AG04449 (cell line): ENCODE results near the gene MMP15.

Experiments used
- CTCF ChIA-PET: fragments of 350-600 bp; formaldehyde crosslinking; extraction: SDS; loops from one replicate; lab custom pipeline; 2021; ENCODE audit warnings: antibody characterized with exemption; lab: Yijun Ruan, JAX
- POLR2A ChIA-PET: fragments of 400-600, 350-600 bp; formaldehyde crosslinking; extraction: SDS; loops from one replicate; lab custom pipeline; 2020; ENCODE audit warnings: antibody characterized with exemption, inconsistent platforms; lab: Yijun Ruan, JAX
- DNase-seq: peaks from one replicate; pipeline ENCODE4 v3.0.0-alpha.2; 2010; ENCODE audit warnings: low read depth, low spot score
- H3K4me3 ChIP-seq: 2 replicates; pipeline ENCODE4 v1.5.1; 2011; ENCODE audit warnings: low read depth, mild to moderate bottlenecking, control low read depth, low read length
- TF ChIP-seq, protein P1 (sequence below): IDR thresholded peaks from one replicate; pipeline ENCODE4 v1.5.1; 2011; ENCODE audit warnings: mild to moderate bottlenecking, moderate library complexity, low read length, control low read depth, inconsistent platforms; ENCODE audit not compliant: insufficient read depth; ENCODE audit errors: missing control alignments

MMP15 gene

GRCh38 chr16:57988929-57989328 lies 36.6 kb upstream of the MMP15 start:
- CTCF ChIA-PET: interaction anchor here (0.9 to 7.6 kb wide), 3 partner anchors 10 to 89 kb away, joined by 3 to 34 read pairs (median 32); partner anchors contain the start of genes USB1 and ZNF319
- POLR2A ChIA-PET: no interaction called here
- TF ChIP-seq, protein P1, sequence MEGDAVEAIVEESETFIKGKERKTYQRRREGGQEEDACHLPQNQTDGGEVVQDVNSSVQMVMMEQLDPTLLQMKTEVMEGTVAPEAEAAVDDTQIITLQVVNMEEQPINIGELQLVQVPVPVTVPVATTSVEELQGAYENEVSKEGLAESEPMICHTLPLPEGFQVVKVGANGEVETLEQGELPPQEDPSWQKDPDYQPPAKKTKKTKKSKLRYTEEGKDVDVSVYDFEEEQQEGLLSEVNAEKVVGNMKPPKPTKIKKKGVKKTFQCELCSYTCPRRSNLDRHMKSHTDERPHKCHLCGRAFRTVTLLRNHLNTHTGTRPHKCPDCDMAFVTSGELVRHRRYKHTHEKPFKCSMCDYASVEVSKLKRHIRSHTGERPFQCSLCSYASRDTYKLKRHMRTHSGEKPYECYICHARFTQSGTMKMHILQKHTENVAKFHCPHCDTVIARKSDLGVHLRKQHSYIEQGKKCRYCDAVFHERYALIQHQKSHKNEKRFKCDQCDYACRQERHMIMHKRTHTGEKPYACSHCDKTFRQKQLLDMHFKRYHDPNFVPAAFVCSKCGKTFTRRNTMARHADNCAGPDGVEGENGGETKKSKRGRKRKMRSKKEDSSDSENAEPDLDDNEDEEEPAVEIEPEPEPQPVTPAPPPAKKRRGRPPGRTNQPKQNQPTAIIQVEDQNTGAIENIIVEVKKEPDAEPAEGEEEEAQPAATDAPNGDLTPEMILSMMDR: no peak
- H3K4me3 ChIP-seq: no peak overlapping the region
- DNase-seq: no peak

GRCh38 chr16:57991551-57992059 lies 33.9 kb upstream of the MMP15 start:
- POLR2A ChIA-PET: no interaction called here
- no peak for DNase-seq
- CTCF ChIA-PET: interaction anchor here (1.0 to 7.6 kb wide), 3 partner anchors 8 to 92 kb away, joined by 3 to 34 read pairs (median 32); partner anchors contain the start of genes USB1 and ZNF319
- TF ChIP-seq, protein P1: no peak
- no peak overlapping the region for H3K4me3 ChIP-seq

- no peak overlapping the region for H3K4me3 ChIP-seq
- DNase-seq: no peak
- ChIA-PET POLR2A (no interaction called here), CTCF (interaction anchor here (1.0 to 7.6 kb wide), 3 partner anchors 12 to 93 kb away, joined by 3 to 34 read pairs (median 3); no protein-coding TSS in a partner anchor)
- TF ChIP-seq, protein P1: no peak
Measured at GRCh38 chr16:57992084-57992483, 33.5 kb upstream of the MMP15 start.

DNA sequence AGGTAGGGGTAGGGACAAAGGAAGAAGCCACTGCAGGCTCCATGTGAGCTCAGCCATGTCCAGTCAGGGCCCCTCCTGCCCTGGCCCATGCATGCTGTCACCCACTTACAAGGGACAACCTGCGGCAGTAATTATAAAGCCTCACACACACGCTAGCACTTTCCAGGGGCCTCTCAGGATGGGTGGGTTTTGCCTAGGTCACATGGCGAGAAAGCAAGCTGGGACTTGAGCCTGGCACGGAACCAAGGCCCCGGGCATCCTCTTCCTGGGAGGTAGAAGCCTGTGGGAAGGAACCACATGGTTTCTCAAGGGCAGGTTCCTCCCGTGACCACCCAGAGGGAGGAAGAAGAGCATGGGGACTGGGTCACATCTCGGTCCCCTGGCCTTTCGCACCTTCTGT lies 32.1 kb upstream of the MMP15 start:
- POLR2A ChIA-PET: no interaction called here
- H3K4me3 ChIP-seq: no peak overlapping the region
- TF ChIP-seq, protein P1: no peak
- DNase-seq: no peak
- CTCF ChIA-PET: interaction anchor here (7.6 kb wide), 1 partner anchor 94 kb away, joined by 34 read pairs; no protein-coding TSS in a partner anchor

DNA sequence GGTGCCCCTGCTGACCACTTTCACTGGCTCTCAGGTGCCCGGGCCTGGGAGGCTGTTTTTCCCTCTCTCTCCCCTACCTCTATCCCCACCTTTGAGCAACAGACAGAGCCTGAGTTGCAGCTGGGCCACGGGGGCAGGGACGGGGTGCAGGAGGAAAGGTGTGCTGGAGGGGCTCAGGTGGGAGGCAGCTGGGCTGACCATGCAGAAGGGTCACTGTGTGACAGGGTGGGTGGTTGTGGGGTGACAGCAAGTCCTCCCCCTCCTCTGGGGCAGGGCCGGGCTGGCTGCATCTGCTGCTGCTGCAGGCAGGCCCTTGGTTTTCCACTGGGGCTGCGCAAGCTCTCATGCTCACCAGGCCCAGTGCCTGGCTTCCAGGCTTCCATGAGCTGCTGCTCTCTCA lies 31.7 kb upstream of the MMP15 start:
- TF ChIP-seq, protein P1: no peak
- no peak for DNase-seq
- no peak overlapping the region for H3K4me3 ChIP-seq
- ChIA-PET POLR2A (no interaction called here), CTCF (interaction anchor here (1.0 to 7.6 kb wide), 2 partner anchors 20 to 94 kb away, joined by 3 to 34 read pairs; no protein-coding TSS in a partner anchor)

DNA sequence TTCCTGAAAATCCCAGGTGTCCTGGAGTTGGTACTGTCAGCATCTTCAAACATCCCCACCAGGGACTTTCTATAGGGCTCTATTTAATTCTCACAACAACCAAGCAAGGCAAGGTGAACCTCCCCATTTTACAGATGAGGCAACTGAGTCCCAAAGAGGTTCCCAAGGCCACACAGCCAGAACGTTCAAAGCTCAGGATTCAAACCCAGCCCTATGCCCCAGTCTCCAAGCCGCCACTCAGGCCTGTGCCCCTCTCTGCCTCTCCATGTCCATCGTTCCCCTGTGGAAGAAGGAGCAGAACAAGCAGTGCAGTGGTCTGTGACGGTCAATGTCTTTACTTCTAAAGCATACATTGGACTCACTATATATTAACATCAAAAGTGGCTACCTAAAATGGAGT lies 31.2 kb upstream of the MMP15 start:
- H3K4me3 ChIP-seq: no peak overlapping the region
- DNase-seq: no peak
- ChIA-PET POLR2A (no interaction called here), CTCF (interaction anchor here (1.0 to 7.6 kb wide), 3 partner anchors 21 to 238 kb away, joined by 3 to 34 read pairs (median 3); no protein-coding TSS in a partner anchor)
- TF ChIP-seq, protein P1: no peak
